Stimulated activated CD8-positive, alpha-beta memory T cell treated with anti-CD3 and anti-CD28 coated beads, Interleukin-4, amount 100 ng/mL, for 48 hours (primary cell): ENCODE data around the gene ADRA2C.
A peak's percentile ranks its signal among the peaks of the same experiment; 100 is the strongest.

Experiments used
- DNase-seq: peaks from one replicate; pipeline ENCODE4 v3.0.0-alpha.2; 2020

Gene ADRA2C

DNA sequence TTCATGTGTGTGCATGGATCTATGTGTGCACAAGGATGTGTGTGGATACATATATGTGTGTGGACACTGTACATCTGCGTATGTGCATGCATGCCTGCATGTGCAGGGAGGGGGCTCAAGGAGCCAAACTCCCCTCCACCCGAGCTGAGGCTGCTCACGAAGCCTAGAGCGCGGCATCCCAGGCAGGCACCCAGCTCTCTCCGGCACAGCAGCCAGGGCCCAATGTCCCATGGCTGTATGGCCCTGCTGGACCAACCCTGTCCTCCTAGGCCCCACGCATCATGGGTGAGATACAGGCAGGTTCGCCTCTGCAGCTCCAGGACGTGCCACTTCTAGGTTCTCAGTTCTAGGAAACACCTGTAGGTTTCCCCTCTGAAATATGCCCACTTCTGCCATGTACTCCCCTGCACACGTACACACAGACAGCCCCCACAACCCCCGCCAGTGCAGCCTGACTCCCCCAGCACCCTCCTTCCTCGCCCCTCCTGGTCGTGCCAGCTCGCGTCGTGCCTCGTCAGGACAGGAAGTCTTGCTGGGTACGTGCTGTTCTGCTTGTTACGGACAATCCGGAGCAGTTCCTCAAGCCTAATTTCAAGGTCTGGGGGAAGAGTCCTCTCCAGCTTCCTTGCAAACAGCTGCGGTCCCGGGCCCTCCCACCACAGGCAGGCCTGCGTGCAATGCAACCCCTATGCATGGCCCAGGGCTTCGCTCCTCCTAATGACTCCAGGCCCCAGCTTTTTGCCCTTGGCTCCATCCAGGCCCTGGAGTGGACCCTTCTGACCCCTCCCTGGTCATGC lies 3.2 kb upstream of the ADRA2C start:
- DNase-seq = no peak

DNA sequence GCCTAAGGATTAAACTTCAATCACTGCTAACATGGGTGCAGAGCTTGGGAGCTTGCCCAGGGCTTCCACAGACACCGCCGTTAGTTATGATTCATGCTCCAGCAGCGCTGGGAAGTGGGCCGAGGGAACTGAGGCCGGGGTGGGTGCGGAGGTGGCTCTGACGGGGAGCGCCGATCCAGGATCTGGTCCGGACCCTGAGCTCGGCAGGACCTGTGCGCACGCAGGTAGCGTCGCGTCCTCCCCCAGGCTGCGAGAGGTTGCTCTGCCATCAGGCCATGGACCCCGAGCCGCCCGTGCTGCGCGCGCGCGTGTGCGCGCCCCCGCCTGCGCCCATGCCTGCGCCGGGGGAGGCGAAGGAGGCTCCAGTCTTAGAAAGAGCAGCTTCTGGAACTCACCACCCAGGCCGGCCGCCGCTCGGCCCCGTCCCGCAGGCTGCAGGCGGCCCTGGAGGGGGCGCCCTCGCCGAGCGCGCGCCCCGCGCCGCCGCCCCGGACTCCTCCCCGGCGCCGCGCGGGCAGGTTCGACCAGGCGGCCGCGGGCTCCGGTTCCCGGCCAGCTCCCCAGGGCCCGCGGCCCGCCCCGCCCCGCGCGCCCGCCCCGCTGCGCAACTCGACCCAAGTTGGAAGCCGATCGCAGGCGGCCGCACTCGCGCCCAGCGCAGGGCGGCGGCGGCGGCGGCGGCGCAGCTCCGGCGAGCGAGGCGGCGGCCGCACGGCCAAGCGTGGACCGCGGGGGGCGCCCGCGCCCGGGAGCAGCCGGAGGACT lies 732 bp upstream of the ADRA2C start:
- DNase-seq = peak; percentile 24

DNA sequence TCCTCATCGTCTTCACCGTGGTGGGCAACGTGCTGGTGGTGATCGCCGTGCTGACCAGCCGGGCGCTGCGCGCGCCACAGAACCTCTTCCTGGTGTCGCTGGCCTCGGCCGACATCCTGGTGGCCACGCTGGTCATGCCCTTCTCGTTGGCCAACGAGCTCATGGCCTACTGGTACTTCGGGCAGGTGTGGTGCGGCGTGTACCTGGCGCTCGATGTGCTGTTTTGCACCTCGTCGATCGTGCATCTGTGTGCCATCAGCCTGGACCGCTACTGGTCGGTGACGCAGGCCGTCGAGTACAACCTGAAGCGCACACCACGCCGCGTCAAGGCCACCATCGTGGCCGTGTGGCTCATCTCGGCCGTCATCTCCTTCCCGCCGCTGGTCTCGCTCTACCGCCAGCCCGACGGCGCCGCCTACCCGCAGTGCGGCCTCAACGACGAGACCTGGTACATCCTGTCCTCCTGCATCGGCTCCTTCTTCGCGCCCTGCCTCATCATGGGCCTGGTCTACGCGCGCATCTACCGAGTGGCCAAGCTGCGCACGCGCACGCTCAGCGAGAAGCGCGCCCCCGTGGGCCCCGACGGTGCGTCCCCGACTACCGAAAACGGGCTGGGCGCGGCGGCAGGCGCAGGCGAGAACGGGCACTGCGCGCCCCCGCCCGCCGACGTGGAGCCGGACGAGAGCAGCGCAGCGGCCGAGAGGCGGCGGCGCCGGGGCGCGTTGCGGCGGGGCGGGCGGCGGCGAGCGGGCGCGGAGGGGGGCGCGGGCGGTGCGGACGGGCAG lies 792 bp downstream of the ADRA2C start:
- DNase-seq = peak; percentile 24

DNA sequence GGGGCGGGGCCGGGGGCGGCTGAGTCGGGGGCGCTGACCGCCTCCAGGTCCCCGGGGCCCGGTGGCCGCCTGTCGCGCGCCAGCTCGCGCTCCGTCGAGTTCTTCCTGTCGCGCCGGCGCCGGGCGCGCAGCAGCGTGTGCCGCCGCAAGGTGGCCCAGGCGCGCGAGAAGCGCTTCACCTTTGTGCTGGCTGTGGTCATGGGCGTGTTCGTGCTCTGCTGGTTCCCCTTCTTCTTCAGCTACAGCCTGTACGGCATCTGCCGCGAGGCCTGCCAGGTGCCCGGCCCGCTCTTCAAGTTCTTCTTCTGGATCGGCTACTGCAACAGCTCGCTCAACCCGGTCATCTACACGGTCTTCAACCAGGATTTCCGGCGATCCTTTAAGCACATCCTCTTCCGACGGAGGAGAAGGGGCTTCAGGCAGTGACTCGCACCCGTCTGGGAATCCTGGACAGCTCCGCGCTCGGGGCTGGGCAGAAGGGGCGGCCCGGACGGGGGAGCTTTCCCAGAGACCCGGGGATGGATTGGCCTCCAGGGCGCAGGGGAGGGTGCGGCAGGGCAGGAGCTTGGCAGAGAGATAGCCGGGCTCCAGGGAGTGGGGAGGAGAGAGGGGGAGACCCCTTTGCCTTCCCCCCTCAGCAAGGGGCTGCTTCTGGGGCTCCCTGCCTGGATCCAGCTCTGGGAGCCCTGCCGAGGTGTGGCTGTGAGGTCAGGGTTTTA lies 1.5 kb downstream of the ADRA2C start:
- DNase-seq = peak; percentile 28

DNA sequence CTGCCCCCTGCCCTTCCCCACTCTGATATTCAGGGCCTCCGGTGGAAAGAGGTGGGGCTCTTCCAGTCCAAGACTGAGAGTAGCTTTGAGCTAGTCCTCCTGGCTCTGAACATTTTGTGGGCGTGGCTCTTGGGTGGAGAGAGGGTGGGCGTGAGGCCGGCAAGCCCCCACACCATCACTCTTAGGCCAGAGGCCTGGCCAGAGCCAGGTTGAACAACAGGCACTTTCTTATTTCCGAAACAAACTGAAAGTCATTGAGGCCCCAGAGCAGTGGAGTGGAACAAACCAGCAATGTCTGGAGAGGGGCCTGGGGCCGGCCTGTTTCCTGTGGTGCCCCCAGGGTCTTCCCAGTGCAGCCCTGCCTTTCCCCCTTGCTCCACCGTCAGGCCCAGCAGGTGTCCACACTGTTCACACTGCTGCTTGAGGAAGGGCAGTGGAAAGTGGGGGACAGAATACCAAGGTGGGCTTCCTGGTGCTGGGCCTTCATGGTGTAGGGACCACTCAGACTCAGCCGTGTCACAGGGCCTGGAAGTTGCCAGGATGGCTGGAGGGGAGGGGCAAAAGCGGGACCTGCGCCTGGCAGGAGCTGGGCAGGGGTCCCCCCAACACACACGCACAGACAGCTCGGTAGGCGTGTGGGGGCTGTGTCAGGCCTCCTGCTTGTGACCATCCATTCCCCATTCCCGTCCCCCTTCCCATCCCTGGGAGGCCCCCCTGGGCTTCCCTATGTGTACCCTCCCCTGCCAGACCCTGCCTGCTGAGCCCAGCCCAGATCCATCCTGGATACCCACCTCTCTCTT lies 2.9 kb downstream of the ADRA2C start:
- no peak for DNase-seq

DNA sequence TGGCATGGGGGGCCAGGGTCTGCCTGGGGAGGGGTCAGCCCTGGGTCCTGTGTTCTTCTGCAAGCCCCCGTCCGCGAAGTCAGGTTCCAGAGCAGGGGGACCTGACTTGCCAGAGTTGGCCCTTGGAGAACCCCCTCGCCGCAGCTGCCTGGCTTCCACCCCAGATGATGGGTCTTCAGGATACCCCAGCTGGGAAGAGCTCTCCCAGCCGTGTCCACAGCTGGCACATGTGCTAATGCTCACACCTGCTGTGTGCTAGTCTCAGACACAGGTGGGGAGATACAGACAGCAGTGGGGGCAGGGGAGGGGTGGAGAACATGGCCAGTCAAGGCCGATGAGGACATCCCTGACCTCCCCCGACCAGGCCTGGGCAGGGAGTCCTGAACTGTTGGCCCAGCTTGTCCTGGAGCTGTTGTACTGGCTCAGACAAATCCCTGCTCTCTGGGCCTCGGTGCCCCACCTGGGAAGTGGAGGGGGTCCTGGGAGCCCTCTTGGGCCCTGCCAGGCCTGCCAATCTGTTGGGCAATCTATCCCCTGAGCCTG lies 3.5 kb downstream of the ADRA2C start:
- DNase-seq = no peak

DNA sequence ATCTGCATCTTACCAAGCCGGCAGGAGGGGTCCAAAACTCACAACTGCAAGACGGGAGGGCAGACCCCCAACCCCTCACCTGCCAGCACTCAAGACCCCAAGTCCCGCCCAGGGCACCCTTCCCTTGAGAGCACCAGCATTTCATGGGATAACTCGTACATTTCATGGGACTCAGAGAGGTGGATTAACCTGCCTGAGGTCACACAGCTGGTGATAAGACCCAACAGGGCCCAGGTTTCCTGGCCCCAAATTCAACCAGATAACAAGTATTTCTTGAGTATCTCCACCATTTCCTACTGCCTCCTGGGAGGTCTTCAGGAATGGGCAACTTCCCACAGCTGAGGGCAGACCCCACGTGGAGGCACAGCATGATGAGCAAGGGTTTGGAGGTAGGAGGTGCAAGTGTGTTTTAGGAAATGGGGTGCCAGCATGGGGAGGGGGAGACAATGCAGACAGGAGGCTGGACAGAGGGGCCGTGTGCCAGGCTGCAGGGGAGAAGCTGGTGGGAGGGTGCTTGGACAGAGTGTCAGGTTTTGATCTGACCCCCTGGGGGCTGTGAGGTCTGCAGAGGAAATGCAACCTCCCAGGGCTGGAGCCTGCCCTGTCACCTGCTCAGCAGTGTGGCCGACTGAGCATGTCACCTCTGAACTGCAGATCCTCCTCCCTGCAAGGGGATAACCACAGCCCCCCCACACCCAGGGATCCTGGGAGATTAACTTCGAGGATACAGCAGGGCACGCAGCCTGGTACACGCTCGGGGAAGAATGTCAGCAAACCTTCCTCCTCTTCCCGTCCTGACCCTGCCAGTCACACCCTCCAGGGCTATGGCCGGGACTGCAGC lies 4.4 kb downstream of the ADRA2C start:
- no peak for DNase-seq

DNA sequence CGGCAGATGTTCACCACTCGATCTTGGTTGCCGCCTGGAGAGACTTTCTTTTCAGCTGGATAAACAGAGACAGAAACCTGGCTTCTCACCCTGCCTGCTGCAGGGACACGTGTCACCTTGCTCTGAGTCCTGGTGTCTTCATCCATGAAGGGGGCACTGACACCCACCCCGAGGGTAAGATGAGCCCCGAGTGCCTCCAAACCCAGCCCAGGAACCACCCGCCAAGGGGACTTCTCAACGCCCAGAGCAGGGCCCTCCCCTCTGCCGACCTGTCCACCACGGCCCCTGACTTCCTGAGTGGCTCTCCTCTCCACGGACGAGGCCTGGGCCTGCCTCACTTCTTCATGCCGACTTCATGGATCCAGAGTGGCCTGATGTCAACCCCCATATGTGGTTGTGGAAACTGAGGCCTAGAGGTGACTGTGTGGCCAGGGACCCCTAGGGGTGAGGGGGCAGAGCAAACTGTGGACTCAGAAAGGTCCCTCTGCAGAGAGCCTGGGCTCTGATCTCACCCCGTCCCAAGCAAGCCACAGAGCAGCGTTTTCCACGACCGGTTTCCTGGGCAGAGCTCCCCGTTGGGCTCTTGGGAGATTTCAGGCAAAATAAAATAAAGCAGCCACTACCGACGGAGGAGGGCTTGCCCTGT lies 5.1 kb downstream of the ADRA2C start:
- DNase-seq = no peak

DNA sequence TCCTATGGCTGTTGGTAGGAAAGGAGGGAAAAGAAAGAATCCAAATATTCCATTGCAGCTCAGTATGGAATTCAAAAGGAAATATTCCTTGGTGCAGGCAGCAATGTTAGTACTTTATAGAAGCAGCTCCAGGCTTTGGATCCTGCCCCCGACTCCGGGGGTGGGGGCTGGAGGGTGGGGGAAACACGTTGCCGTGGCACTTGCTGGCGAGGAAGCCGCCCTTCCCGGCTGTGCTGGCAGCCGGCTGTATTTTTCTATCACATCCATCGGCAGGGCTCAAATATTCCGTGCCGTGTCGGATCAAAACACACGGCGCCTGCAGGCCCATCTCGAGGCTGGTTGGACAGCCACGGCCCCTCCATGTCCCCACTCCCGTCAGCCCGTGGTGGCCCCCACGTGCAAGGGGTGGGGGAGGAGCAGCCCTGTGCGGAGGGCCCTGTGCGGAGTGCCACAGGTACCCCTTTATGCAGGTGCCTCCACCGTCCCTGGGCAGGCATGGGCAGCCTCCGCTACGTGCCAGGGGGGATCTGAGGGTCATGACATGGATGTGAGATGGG lies 5.8 kb downstream of the ADRA2C start:
- no peak for DNase-seq

DNA sequence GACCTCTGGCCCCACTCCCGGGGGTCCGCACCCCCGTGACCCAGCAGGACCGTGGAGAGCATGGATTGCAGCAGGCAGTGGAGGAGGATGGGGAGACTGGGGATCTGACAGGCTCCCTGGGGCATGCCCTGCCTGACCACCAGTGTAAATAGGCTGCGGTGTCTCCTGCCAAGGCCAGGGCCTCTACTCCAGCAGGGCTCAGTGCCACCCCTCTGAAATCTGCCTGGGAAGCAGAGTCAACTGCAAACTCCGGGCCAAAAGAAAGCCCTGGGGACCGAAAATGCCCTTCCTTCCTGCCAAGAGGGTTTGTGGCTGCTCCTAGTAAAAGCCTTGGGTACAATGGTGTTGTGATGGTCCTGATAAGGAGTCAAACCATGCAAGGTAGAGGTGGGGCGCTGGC lies 6.4 kb downstream of the ADRA2C start:
- DNase-seq = no peak

DNA sequence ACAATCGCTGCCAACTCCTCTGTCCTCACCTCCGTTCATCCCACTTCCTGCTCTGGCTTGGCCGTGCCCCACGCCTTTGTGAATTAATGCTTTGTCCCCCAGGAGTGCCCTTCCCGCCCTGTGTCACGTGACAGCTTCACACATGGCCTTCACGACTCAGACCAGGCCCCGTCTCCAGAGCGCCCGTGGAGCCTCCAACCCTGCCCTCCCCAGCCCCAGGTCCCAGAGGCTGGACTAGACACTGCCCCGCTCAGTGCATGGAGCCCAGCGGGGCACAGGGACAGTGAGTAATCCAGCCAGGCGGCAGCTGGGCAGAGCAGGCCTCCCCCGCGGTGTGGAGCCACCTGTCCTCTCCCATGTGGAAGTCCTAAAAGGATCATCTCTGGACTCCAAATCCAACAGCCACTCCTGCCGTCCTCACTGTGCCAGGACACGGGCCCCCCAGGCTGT lies 7.4 kb downstream of the ADRA2C start:
- no peak for DNase-seq

DNA sequence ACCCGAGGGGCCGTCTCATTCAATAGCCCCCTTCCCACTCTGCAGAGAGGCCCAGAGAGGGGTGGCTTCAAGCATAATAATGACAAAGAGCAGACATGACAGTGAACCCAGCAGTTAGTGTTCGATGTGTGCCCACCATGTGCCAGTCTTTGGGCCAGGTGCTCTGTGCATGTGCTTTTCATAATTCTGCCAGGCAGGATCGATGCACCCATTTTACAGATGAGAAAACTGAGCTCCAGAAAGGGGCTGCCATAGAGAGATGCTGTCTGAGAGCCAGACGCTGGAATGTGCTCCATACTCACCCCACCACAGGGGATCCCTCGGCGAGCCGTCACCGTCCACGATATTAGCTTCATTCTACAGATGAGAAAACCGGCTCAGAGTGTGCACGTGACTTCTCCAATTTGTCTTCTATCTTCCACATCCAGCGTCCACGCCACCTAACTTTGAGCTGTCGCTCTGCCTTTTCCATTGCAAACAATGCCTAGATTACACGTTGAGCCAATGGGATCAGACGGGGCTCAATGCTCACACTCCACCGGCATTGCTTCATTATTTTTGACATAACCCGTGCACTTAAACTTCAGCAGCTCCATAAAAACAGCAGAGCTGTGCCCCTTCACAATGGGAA lies 8.2 kb downstream of the ADRA2C start:
- DNase-seq = no peak

DNA sequence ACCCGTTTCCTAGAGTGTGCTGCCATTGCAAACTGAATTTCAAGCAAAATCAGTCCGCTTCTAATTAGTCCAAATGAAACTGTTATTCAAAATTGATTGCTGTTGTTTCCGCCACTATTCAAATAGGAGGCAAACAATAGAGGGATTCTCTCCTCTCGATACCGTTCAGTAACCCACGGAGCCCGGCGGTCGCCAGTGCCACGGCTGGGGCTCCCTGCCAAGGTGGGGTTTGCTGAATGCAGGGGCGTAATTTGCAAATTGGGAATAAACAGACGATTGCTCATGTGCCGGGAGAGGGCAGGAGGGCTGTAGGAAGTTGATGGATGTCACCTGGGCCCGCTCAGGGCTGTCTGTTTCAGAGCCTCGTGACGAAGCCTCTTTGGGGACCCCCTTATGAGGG lies 8.8 kb downstream of the ADRA2C start:
- no peak for DNase-seq

DNA sequence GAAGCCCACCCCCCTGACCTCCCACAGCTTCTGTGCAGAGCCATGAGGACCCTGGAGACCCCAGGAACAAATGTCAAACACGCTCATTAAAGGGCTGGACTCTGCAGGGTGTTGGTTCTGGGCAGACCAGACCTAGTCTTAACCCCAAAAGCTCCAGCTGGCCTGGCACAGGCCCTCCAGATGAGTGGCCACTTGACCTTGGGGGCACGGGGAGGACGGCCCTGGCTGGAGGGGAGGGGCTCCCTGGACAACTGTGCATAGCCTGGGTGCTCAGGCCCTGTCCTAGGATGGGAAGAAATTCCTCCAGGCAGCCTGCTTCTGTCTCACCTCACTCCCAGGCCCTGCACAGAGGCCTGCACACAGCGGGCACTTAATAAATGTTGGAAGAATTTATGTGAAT lies 9.4 kb downstream of the ADRA2C start:
- no peak for DNase-seq

DNA sequence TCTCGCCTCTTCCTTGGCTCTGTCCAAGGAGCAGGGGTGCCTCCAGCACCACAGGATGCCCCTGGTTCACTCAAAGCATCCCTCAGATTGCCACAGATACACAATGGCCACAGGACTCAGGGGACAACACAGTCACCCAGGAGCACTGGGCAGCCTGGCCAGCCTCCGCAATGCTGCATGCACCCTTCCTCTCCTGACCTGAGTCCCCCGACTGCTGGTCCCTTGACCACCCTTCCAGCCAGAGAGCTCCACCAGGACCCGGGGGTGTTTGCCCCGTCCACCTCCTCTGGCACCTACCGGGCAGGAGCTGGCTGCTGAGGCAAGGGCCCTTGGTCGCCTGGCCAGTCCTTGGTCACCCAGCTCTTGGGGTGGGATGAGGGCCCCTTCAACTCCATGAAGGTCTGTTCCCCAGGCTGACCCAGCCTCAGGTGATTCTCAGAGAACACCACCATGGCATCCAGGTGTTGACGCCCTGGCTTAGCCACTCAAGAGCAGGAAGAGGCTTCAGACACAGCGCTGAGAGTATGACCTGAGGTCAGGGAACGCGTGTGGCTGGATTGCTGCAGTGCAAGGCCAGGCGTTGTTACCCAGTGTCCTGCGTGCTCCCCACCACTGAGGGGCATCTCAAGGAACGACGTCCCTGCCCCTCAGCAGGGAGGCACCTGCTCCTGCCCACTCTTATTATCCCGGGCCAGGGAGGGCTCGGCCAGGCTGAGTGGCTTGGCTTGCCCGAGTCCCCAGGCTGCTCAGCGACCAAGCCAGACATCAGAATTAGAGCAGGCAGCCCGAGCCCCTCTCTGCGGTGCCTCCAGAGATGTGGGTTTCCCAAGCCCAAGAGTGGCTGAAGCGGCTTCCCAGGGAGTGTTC lies 10.2 kb downstream of the ADRA2C start:
- DNase-seq = no peak

DNA sequence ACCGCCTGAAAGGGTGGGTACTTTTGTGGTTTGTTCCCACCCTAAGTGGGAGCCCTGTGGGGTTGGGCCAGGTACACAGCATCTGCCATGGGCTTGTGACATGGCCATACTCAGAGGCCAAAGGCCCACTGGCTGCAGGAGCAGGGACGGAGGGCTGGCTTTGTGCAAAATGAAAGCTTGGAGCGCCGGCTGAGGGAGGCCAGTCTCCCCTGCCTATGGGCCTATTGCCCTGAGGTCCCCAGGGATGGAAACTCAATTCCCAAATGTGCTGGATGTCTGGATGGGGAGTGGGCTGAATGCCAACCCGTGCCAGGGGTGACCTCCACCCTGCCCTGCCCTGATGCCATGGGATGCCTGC lies 10.8 kb downstream of the ADRA2C start:
- DNase-seq = no peak

DNA sequence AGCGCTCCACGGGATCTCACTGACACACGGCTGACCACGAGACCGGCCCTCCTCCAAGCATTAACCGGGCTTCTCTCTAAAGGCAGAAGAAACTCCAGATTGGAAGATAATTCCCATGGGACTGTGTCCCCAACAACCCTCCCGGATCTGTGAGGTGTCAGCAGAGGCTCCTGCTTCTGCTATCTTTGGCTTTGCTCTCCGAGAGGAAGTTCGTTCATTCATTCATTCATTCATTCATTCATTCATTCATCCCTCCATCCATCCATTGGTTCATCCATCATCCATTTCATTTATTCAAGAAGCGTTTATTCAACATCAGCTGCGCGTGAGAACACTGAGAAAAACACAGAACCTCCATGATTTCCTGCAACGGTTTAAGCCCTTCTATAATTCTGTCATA lies 11.5 kb downstream of the ADRA2C start:
- no peak for DNase-seq

DNA sequence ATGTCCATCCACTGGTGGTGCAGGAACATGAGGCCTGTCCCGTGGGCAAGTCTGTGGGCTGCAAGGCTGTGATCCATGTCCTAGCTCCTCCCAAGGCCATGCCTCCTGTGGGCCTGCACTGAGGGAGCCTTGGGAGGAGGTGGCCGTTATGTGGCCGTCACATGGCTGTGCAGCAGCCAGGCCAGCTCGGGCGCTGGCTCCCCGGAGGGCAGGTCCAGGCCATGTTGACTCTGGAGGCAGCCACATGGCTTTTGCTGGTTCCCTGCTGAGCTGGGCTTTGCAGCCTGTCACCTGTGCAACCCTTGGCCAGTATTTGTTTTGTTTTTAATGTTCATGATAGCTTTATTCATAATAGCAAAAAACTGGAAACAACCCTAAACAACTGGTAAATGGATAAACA lies 13.3 kb downstream of the ADRA2C start:
- no peak for DNase-seq
